Transverse colon (tissue), 3 donors: ENCODE results near the gene CEBPB.

ENCODE experiments used
- EP300 ChIP-seq: sonication (generic); formaldehyde crosslinking; IDR thresholded peaks from one replicate; pipeline ENCODE4 v1.6.1; 2017; ENCODE audit warnings: antibody characterized with exemption, low read depth
- POLR2A ChIP-seq: fragments of 450-650 bp; IDR thresholded peaks from one replicate; pipeline ENCODE4 v1.6.1; 2016; ENCODE audit warnings: antibody characterized with exemption, mild to moderate bottlenecking, moderate library complexity
- TF ChIP-seq, protein P1 (sequence below), 5 experiments: fragments of 200-600 bp in 3 of 5; fragments of 450-650 bp in 2 of 5; sonication (generic) in 3 of 5; IDR thresholded peaks; 1 replicate in 2 of 5; 2 replicates in 3 of 5; pipeline ENCODE4 v1.5.1; 2016 to 2017; ENCODE audit warnings: antibody characterized with exemption in 5 of 5, inconsistent platforms in 3 of 5, mild to moderate bottlenecking in 2 of 5, moderate library complexity in 1 of 5

DNA sequence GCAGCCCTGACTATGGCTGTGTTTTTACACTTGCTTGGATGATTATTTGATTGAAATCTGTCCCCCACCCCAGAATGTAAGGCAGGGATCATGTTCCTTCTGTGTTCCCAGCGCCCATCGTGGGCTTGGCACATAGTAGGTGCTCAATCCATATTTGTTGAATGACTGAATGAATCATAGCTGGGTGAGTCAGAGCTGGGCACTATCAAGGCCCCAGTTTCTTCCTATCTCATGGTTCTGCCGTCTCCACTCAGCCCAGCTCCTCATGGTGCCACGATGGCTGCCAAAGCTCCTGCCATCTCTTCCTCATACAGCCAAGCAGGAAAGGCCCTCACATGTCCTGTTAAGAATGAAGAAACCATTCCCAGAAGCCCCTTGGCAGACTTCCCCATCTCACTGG, 29.0 kb downstream of the CEBPB start:
- TF ChIP-seq POLR2A (no peak), EP300 (no peak)
- TF ChIP-seq, protein P1, sequence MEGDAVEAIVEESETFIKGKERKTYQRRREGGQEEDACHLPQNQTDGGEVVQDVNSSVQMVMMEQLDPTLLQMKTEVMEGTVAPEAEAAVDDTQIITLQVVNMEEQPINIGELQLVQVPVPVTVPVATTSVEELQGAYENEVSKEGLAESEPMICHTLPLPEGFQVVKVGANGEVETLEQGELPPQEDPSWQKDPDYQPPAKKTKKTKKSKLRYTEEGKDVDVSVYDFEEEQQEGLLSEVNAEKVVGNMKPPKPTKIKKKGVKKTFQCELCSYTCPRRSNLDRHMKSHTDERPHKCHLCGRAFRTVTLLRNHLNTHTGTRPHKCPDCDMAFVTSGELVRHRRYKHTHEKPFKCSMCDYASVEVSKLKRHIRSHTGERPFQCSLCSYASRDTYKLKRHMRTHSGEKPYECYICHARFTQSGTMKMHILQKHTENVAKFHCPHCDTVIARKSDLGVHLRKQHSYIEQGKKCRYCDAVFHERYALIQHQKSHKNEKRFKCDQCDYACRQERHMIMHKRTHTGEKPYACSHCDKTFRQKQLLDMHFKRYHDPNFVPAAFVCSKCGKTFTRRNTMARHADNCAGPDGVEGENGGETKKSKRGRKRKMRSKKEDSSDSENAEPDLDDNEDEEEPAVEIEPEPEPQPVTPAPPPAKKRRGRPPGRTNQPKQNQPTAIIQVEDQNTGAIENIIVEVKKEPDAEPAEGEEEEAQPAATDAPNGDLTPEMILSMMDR (IDR thresholded peaks at IDR 0.05) = no peak
